A549 (cell line): ENCODE data around the gene LARP4. TPM values are rescaled to one million over a fixed set of nuclear protein-coding genes. Genes with fewer than 3 reads are reported as not detected.

Experiments used
- ATAC-seq, 2 experiments: fragments of 200-7000 bp in 1 of 2; fragments of >200 bp in 1 of 2; cut with Nextera tagmentation in 1 of 2; cut with Tn5 transposase in 1 of 2; 3 replicates each; pipeline versions ENCODE4 v1.8.0 to v1.9.1; 2018 to 2020; ENCODE audit warnings: mild to moderate bottlenecking in 1 of 2, moderate library complexity in 1 of 2
- CTCF ChIA-PET: fragments of 300-600 bp; sonication (Branson Sonifier 250); formaldehyde crosslinking; extraction: SDS; loops from one replicate; lab custom pipeline; 2021; ENCODE audit warnings: antibody characterized with exemption, inconsistent platforms; lab: Yijun Ruan, JAX
- POLR2A ChIA-PET: fragments of 350-600 bp; formaldehyde crosslinking; extraction: SDS; loops from one replicate; lab custom pipeline; 2021; ENCODE audit warnings: antibody characterized with exemption, inconsistent platforms; lab: Yijun Ruan, JAX
- DNase-seq, 2 experiments: peaks; one replicate each; pipeline versions ENCODE4 v3.0.0 to v3.0.0-alpha.2; 2011 to 2016; ENCODE audit warnings: low read depth in 1 of 2, low spot score in 1 of 2
- FAIRE-seq: peaks from 2 replicates; lab custom pipeline; 2011; peaks lifted over from hg19 to GRCh38; lab: Jason Lieb, UNC
- H3K27ac ChIP-seq, 2 experiments: fragments of >200 bp; sonication (Bioruptor Twin); formaldehyde crosslinking; 3 replicates each; pipeline ENCODE4 v1.5.1; 2016 to 2017
- H3K4me1 ChIP-seq: fragments of >200 bp; sonication (Bioruptor Twin); formaldehyde crosslinking; 3 replicates; pipeline ENCODE4 v1.6.1; 2016
- H3K4me2 ChIP-seq: fragments of >200 bp; sonication (Bioruptor Twin); formaldehyde crosslinking; 3 replicates; pipeline ENCODE4 v1.6.1; 2016
- H3K4me3 ChIP-seq: fragments of >200 bp; sonication (Bioruptor Twin); formaldehyde crosslinking; 3 replicates; pipeline ENCODE4 v1.5.1; 2016
- H3K9me3 ChIP-seq: fragments of >200 bp; sonication (Bioruptor Twin); formaldehyde crosslinking; 3 replicates; pipeline ENCODE4 v1.6.1; 2016
- BHLHE40 ChIP-seq: IDR thresholded peaks from 2 replicates; pipeline ENCODE4 v1.6.1; 2012; ENCODE audit warnings: low read depth, low read length, inconsistent platforms
- CEBPB ChIP-seq, 2 experiments: fragments of >200 bp in 1 of 2; sonication (Bioruptor Twin) in 1 of 2; formaldehyde crosslinking in 1 of 2; IDR thresholded peaks; 2 replicates each; pipeline ENCODE4 v1.6.1; 2012 to 2016
- CHD2 ChIP-seq: fragments of 150-350 bp; IDR thresholded peaks from 2 replicates; pipeline ENCODE4 v1.6.1; 2014; ENCODE audit warnings: low read length; ENCODE audit not compliant: partially characterized antibody
- CHD4 ChIP-seq: fragments of 200-600 bp; sonication (generic); IDR thresholded peaks from 2 replicates; pipeline ENCODE4 v1.6.1; 2016; ENCODE audit warnings: antibody characterized with exemption, mild to moderate bottlenecking, borderline replicate concordance
- E2F6 ChIP-seq: IDR thresholded peaks from 2 replicates; pipeline ENCODE4 v1.6.1; 2012; ENCODE audit warnings: low read depth, borderline replicate concordance
- EHF ChIP-seq: fragments of 250-450 bp; sonication (Bioruptor Pico); IDR thresholded peaks from 2 replicates; pipeline ENCODE4 v1.5.0; 2020; ENCODE audit warnings: mild to moderate bottlenecking
- EHMT2 ChIP-seq: fragments of 200-600 bp; sonication (generic); IDR thresholded peaks from 2 replicates; pipeline ENCODE4 v1.6.1; 2016; ENCODE audit warnings: antibody characterized with exemption, low read depth, mild to moderate bottlenecking, moderate library complexity
- ELK1 ChIP-seq: fragments of 150-350 bp; IDR thresholded peaks from 2 replicates; pipeline ENCODE4 v1.6.1; 2014; ENCODE audit warnings: low read depth, mild to moderate bottlenecking, low read length
- EP300 ChIP-seq, 2 experiments: fragments of >200 bp; sonication (Bioruptor Twin); formaldehyde crosslinking; IDR thresholded peaks; 2 replicates in 1 of 2; 3 replicates in 1 of 2; pipeline ENCODE4 v1.6.1; 2016 to 2017
- ESRRA ChIP-seq: fragments of 150-350 bp; IDR thresholded peaks from 2 replicates; pipeline ENCODE4 v1.6.1; 2014; ENCODE audit warnings: mild to moderate bottlenecking, low read length, borderline replicate concordance
- GATA3 ChIP-seq: IDR thresholded peaks from 2 replicates; pipeline ENCODE4 v1.6.1; 2012; ENCODE audit warnings: borderline replicate concordance
- HES2 ChIP-seq: fragments of >200 bp; sonication (Bioruptor Twin); formaldehyde crosslinking; IDR thresholded peaks from 2 replicates; pipeline ENCODE4 v1.6.1; 2016
- HEYL ChIP-seq: fragments of 250-450 bp; sonication (Bioruptor Pico); IDR thresholded peaks from 2 replicates; pipeline ENCODE4 v1.8.0; 2021; ENCODE audit warnings: mild to moderate bottlenecking, moderate library complexity
- HOXB13 ChIP-seq: fragments of 250-450 bp; sonication (Bioruptor Pico); IDR thresholded peaks from 2 replicates; pipeline ENCODE4 v1.5.0; 2020; ENCODE audit warnings: low read depth, mild to moderate bottlenecking, moderate library complexity
- HOXB5 ChIP-seq: fragments of 250-450 bp; sonication (Bioruptor Pico); IDR thresholded peaks from 2 replicates; pipeline ENCODE4 v1.5.0; 2020; ENCODE audit warnings: mild to moderate bottlenecking, moderate library complexity
- JUN ChIP-seq, 2 experiments: fragments of >200 bp; sonication (Bioruptor Twin); formaldehyde crosslinking; IDR thresholded peaks; 2 replicates in 1 of 2; 3 replicates in 1 of 2; pipeline ENCODE4 v1.6.1; 2016 to 2017
- JUNB ChIP-seq: fragments of >200 bp; sonication (Bioruptor Twin); formaldehyde crosslinking; IDR thresholded peaks from 2 replicates; pipeline ENCODE4 v1.6.1; 2016
- MAX ChIP-seq: IDR thresholded peaks from 2 replicates; pipeline ENCODE4 v1.6.1; 2012
- MYC ChIP-seq: IDR thresholded peaks from 2 replicates; pipeline ENCODE4 v1.6.1; 2012; ENCODE audit warnings: mild to moderate bottlenecking, inconsistent platforms, low read length, improper control_type of control experiment, borderline replicate concordance
- NFE2L2 ChIP-seq: fragments of 150-350 bp; conservative IDR thresholded peaks from 2 replicates; pipeline ENCODE4 v1.6.1; 2014; ENCODE audit warnings: low read length
- NPAS2 ChIP-seq: fragments of 250-450 bp; sonication (Bioruptor Pico); IDR thresholded peaks from 2 replicates; pipeline ENCODE4 v1.8.0; 2022; ENCODE audit warnings: mild to moderate bottlenecking, moderate library complexity, borderline replicate concordance
- RAD21 ChIP-seq, 2 experiments: fragments of >200 bp in 1 of 2; sonication (Bioruptor Twin) in 1 of 2; formaldehyde crosslinking in 1 of 2; IDR thresholded peaks in 1 of 2; conservative IDR thresholded peaks in 1 of 2; 2 replicates in 1 of 2; 3 replicates in 1 of 2; pipeline ENCODE4 v1.6.1; 2012 to 2018; ENCODE audit warnings: inconsistent platforms in 1 of 2
- RARB ChIP-seq: fragments of 250-450 bp; sonication (Bioruptor Pico); IDR thresholded peaks from 2 replicates; pipeline ENCODE4 v1.8.0; 2021; ENCODE audit warnings: mild to moderate bottlenecking, moderate library complexity
- RCOR1 ChIP-seq: fragments of 150-350 bp; IDR thresholded peaks from 2 replicates; pipeline ENCODE4 v1.6.1; 2014; ENCODE audit warnings: antibody characterized with exemption, low read length, low read depth
- REST ChIP-seq: fragments of 200-600 bp; sonication (generic); IDR thresholded peaks from 2 replicates; pipeline ENCODE4 v1.6.1; 2016; ENCODE audit warnings: antibody characterized with exemption, mild to moderate bottlenecking, moderate library complexity
- RFX5 ChIP-seq: fragments of 450-650 bp; IDR thresholded peaks from 2 replicates; pipeline ENCODE4 v1.7.1; 2014; ENCODE audit warnings: antibody characterized with exemption, mild to moderate bottlenecking, moderate library complexity
- SREBF2 ChIP-seq: fragments of 450-650 bp; IDR thresholded peaks from 2 replicates; pipeline ENCODE4 v1.6.1; 2014; ENCODE audit warnings: mild to moderate bottlenecking, moderate library complexity
- TP53 ChIP-seq: fragments of 250-450 bp; sonication (Bioruptor Pico); IDR thresholded peaks from 2 replicates; pipeline ENCODE4 v1.5.0; 2021; ENCODE audit warnings: mild to moderate bottlenecking, moderate library complexity
- USF2 ChIP-seq: fragments of 450-650 bp; IDR thresholded peaks from 2 replicates; pipeline ENCODE4 v1.6.1; 2014; ENCODE audit warnings: antibody characterized with exemption
- ZNF302 ChIP-seq: fragments of 250-450 bp; sonication (Bioruptor Pico); IDR thresholded peaks from 2 replicates; pipeline ENCODE4 v1.9.0; 2021; ENCODE audit warnings: inconsistent platforms, mild to moderate bottlenecking, moderate library complexity
- WGBS: methylation state at CpG from one replicate; pipeline ENCODE4 v1.1.6; 2017; ENCODE audit errors: missing lambda C conversion rate; 5-methylcytosine and 5-hydroxymethylcytosine counted together
- polyA plus RNA-seq, 4 experiments: library from polyadenylated mRNA; depleted of rRNA in 3 of 4; stranded (reverse); fragments of >200 nt; fragmentation: RNase III in 1 of 4; extraction: RNeasy Plus Mini Kit Qiagen cat#74134 plus additional on column Dnase treatment in 1 of 4; gene quantifications; 2 replicates in 3 of 4; 3 replicates in 1 of 4; pipeline ENCODE4 v1.2.3, GENCODE V29; 2011 to 2017

The LARP4 gene
- polyA plus RNA-seq, 2 of the 4 experiments (the other 2 are of a cell fraction), result 38.2 to 67.8 TPM

- no peak overlapping the region for H3K27ac ChIP-seq
- POLR2A ChIA-PET, result no interaction called here
- H3K4me3 ChIP-seq, result no peak overlapping the region
- FAIRE-seq, result no peak
- whole genome bisulfite sequencing, result 91% methylated on average over 3 of the region's 3 CpGs
- CTCF ChIA-PET, result no interaction called here
- peaks cover 7% of the 10 kb centered on the region; the same call in 1 of the 3 replicates for H3K4me1 ChIP-seq
- no peaks in the 10 kb centered on the region for H3K9me3 ChIP-seq
- no peak overlapping the region for H3K4me2 ChIP-seq
- TF ChIP-seq RAD21 (conservative IDR thresholded peaks at IDR 0.05 in 1 of 2, IDR thresholded peaks at IDR 0.05 in 1 of 2) (no peak), HEYL (CRISPR knock-in tag) (no peak), E2F6 (no peak), NFE2L2 (no peak), RCOR1 (no peak), MAX (no peak), CEBPB (IDR thresholded peaks at IDR 0.05) (no peak), MYC (no peak), JUNB (no peak), CHD4 (no peak), RARB (CRISPR knock-in tag) (no peak), NPAS2 (no peak), GATA3 (no peak), USF2 (no peak), CHD2 (no peak), EP300 (IDR thresholded peaks at IDR 0.05) (no peak), EHMT2 (no peak), TP53 (CRISPR knock-in tag) (no peak)
- TF ChIP-seq, all 56 proteins: peak for 0
- ATAC-seq (no peak), DNase-seq (no peak)
Measured at GRCh38 chr12:50353869-50354593, 46.7 kb upstream of the LARP4 start.

- ChIA-PET CTCF (no interaction called here), POLR2A (no interaction called here)
- Histone ChIP-seq H3K27ac (no peak overlapping the region), H3K4me1 (peaks cover 7% of the 10 kb centered on the region; the same call in 1 of the 3 replicates), H3K4me3 (no peak overlapping the region), H3K9me3 (no peaks in the 10 kb centered on the region), H3K4me2 (peak overlapping the region; percentile 30; the same call in 1 of the 3 replicates)
- TF ChIP-seq EHF (CRISPR knock-in tag) (no peak), TP53 (CRISPR knock-in tag) (no peak), BHLHE40 (no peak), REST (no peak), RARB (CRISPR knock-in tag) (no peak), HOXB5 (CRISPR knock-in tag) (no peak), ESRRA (no peak), HES2 (no peak), SREBF2 (no peak), RFX5 (no peak), ELK1 (no peak), HOXB13 (CRISPR knock-in tag) (no peak), ZNF302 (no peak), JUN (IDR thresholded peaks at IDR 0.05) (no peak)
- FAIRE-seq (no peak), DNase-seq (no peak), ATAC-seq (no peak)
- 13% methylated on average over 2 of the region's 2 CpGs for WGBS
Measured at GRCh38 chr12:50354908-50355307, 45.8 kb upstream of the LARP4 start.
